Aorta (tissue), 5 donors: Measurements from ENCODE around the gene ZBTB8B. TPM values are rescaled to one million over a fixed set of nuclear protein-coding genes. Genes with fewer than 3 reads are reported as not detected.

Source experiments
- ATAC-seq: fragments of 200-7000 bp; cut with Tn5 transposase; one replicate; pipeline ENCODE4 v1.9.1; 2022; ENCODE audit warnings: moderate library complexity; ENCODE audit not compliant: low FRiP score
- DNase-seq, 2 donors: peaks; one replicate each; pipeline ENCODE4 v3.0.0-alpha.2; 2020
- H3K27ac ChIP-seq, 2 donors: one replicate each; pipeline ENCODE4 v1.5.1; 2013; ENCODE audit warnings: low read length in 2 of 2, mild to moderate bottlenecking in 2 of 2, moderate library complexity in 2 of 2, control low read depth in 1 of 2, inconsistent platforms in 1 of 2, low read depth in 1 of 2
- H3K27me3 ChIP-seq, 2 donors: one replicate each; pipeline ENCODE4 v1.6.1; 2013; ENCODE audit warnings: control low read depth in 1 of 2, low read length in 1 of 2, mild to moderate bottlenecking in 1 of 2, moderate library complexity in 1 of 2; ENCODE audit not compliant: insufficient read depth in 2 of 2, control insufficient read depth in 1 of 2
- H3K36me3 ChIP-seq, 2 donors: one replicate each; pipeline ENCODE4 v1.6.1; 2013; ENCODE audit warnings: control low read depth in 1 of 2, low read length in 1 of 2, mild to moderate bottlenecking in 1 of 2; ENCODE audit not compliant: insufficient read depth in 2 of 2, control insufficient read depth in 1 of 2
- H3K4me1 ChIP-seq, 2 donors: one replicate each; pipeline ENCODE4 v1.6.1; 2013; ENCODE audit warnings: low read length in 2 of 2, control low read depth in 1 of 2, mild to moderate bottlenecking in 1 of 2, moderate library complexity in 1 of 2; ENCODE audit not compliant: insufficient read depth in 2 of 2, control insufficient read depth in 1 of 2
- H3K4me3 ChIP-seq, 2 donors: one replicate each; pipeline ENCODE4 v1.5.1; 2013; ENCODE audit warnings: low read length in 2 of 2, control low read depth in 1 of 2, mild to moderate bottlenecking in 1 of 2
- H3K9me3 ChIP-seq: one replicate; pipeline ENCODE4 v1.6.1; 2013; ENCODE audit warnings: mild to moderate bottlenecking, low read length; ENCODE audit not compliant: control insufficient read depth
- WGBS, 2 donors: extraction: QIAGEN DNeasy Blood & Tissue Kit; methylation state at CpG; one replicate each; pipeline ENCODE4 v1.1.7; 2013; 5-methylcytosine and 5-hydroxymethylcytosine counted together
- intact Hi-C, 2 donors: fragments of 100-400 bp; cut with DNase I; formaldehyde crosslinking; loops; one replicate each; pipeline versions ENCODE4 v1.14.2 to v1.15.0; 2022
- polyA plus RNA-seq, 2 donors: library from polyadenylated mRNA; stranded (reverse); fragments of 200-250 nt; gene quantifications; one replicate each; pipeline ENCODE4 v1.2.3, GENCODE V29; 2013
- total RNA-seq, 2 donors: library from RNA; stranded (reverse); fragmentation: NEBNext Ultra II Directional; extraction: Animal tissue kit (Norgen Biotek cat#: 25700); gene quantifications; one replicate each; pipeline ENCODE4 v1.2.1, GENCODE V29; 2021
- donor health status: healthy with polysubstance abuse.
- donor health status: Bipolar disorder and iron deficiency.
- donor health status: DM: no; HTN: no; CAD: no.
- donor health status: DM: no; HTN: no; CAD: no.
- donor health status: DM: yes; HTN: yes; CAD: no.

Gene ZBTB8B
- total and polyA plus RNA-seq, 4 donors, result 0.03 TPM; not detected in 3

- no peak overlapping the region for H3K27ac ChIP-seq
- no peak overlapping the region for H3K4me3 ChIP-seq
- no peaks in the 10 kb centered on the region for H3K9me3 ChIP-seq
- no peaks in the 10 kb centered on the region for H3K27me3 ChIP-seq
- DNase-seq (no peak), ATAC-seq (no peak)
- no peaks in the 10 kb centered on the region for H3K36me3 ChIP-seq
- no peaks in the 10 kb centered on the region for H3K4me1 ChIP-seq
- WGBS, 2 donors, result 98 to 100% methylated on average over 1 of the region's 1 CpG
- intact Hi-C loops, result no loop called here
These were observed 45.1 kb downstream of the ZBTB8B start for GRCh38 chr1:32509939-32510338.

Other genes starting within 250 kb of the ZBTB8B start
- 10 to 100 TPM; 18.0 to 24.3 TPM for gene TMEM234, start 242.7 kb upstream of the ZBTB8B start, total RNA-seq
- gene TMEM234, start 242.7 kb upstream of the ZBTB8B start, polyA plus RNA-seq, result 10 to 100 TPM; 10.4 to 21.0 TPM
- 100 to 1,000 TPM; 102 to 108 TPM for gene EIF3I, start 242.7 kb upstream of the ZBTB8B start, total RNA-seq
- gene EIF3I, start 242.7 kb upstream of the ZBTB8B start, polyA plus RNA-seq, result 100 to 1,000 TPM; 127 to 141 TPM
- 10 to 100 TPM in 1 of 2 donors, 1 to 10 TPM in 1; 9.6 to 11.8 TPM for gene FAM167B, start 217.8 kb upstream of the ZBTB8B start, total RNA-seq
- 1 to 10 TPM; 3.6 to 3.8 TPM for gene FAM167B, start 217.8 kb upstream of the ZBTB8B start, polyA plus RNA-seq
- gene LCK, start 213.8 kb upstream of the ZBTB8B start, total RNA-seq, result 1 to 10 TPM; 2.4 to 4.6 TPM
- gene LCK, start 213.8 kb upstream of the ZBTB8B start, polyA plus RNA-seq, result 1 to 10 TPM in 1 of 2 donors, under 1 TPM in 1; 0.18 to 1.6 TPM
- gene HDAC1, start 173.0 kb upstream of the ZBTB8B start, total RNA-seq, result 10 to 100 TPM; 47.9 to 55.5 TPM
- 10 to 100 TPM; 37.2 to 65.5 TPM for gene HDAC1, start 173.0 kb upstream of the ZBTB8B start, polyA plus RNA-seq
- 10 to 100 TPM; 31.0 to 34.7 TPM for gene MARCKSL1, start 128.8 kb upstream of the ZBTB8B start, total RNA-seq
- gene MARCKSL1, start 128.8 kb upstream of the ZBTB8B start, polyA plus RNA-seq, result 10 to 100 TPM in 1 of 2 donors, 1 to 10 TPM in 1; 4.7 to 10.1 TPM
- gene FAM229A, start 102.6 kb upstream of the ZBTB8B start, total RNA-seq, result 10 to 100 TPM in 1 of 2 donors, 1 to 10 TPM in 1; 6.5 to 11.7 TPM
- gene FAM229A, start 102.6 kb upstream of the ZBTB8B start, polyA plus RNA-seq, result 10 to 100 TPM in 1 of 2 donors, 1 to 10 TPM in 1; 2.3 to 40.1 TPM
- 1 to 10 TPM; 1.7 to 2.2 TPM for gene TSSK3, start 102.5 kb upstream of the ZBTB8B start, total RNA-seq
- gene TSSK3, start 102.5 kb upstream of the ZBTB8B start, polyA plus RNA-seq, result under 1 TPM in 1 of 2 donors, not detected in 1; 0.41 TPM
- 10 to 100 TPM; 55.2 to 62.8 TPM for gene BSDC1, start 70.6 kb upstream of the ZBTB8B start, total RNA-seq
- 10 to 100 TPM; 26.4 to 42.9 TPM for gene BSDC1, start 70.6 kb upstream of the ZBTB8B start, polyA plus RNA-seq
- gene ZBTB8A, start 74.4 kb downstream of the ZBTB8B start, total RNA-seq, result 10 to 100 TPM in 1 of 2 donors, 1 to 10 TPM in 1; 7.6 to 10.4 TPM
- gene ZBTB8A, start 74.4 kb downstream of the ZBTB8B start, polyA plus RNA-seq, result 1 to 10 TPM; 1.9 to 3.0 TPM
- 10 to 100 TPM; 36.3 to 37.8 TPM for gene ZBTB8OS, start 185.5 kb downstream of the ZBTB8B start, total RNA-seq
- gene ZBTB8OS, start 185.5 kb downstream of the ZBTB8B start, polyA plus RNA-seq, result 10 to 100 TPM; 43.6 to 78.3 TPM
- 100 to 1,000 TPM; 106 to 114 TPM for gene RBBP4, start 186.1 kb downstream of the ZBTB8B start, total RNA-seq
- gene RBBP4, start 186.1 kb downstream of the ZBTB8B start, polyA plus RNA-seq, result 10 to 100 TPM; 31.4 to 41.3 TPM
- 10 to 100 TPM; 37.5 to 89.8 TPM for gene SYNC, start 237.7 kb downstream of the ZBTB8B start, total RNA-seq
- 10 to 100 TPM; 11.4 to 36.8 TPM for gene SYNC, start 237.7 kb downstream of the ZBTB8B start, polyA plus RNA-seq